Measurements from ENCODE around the gene PKMYT1.

PKMYT1 gene

DNA sequence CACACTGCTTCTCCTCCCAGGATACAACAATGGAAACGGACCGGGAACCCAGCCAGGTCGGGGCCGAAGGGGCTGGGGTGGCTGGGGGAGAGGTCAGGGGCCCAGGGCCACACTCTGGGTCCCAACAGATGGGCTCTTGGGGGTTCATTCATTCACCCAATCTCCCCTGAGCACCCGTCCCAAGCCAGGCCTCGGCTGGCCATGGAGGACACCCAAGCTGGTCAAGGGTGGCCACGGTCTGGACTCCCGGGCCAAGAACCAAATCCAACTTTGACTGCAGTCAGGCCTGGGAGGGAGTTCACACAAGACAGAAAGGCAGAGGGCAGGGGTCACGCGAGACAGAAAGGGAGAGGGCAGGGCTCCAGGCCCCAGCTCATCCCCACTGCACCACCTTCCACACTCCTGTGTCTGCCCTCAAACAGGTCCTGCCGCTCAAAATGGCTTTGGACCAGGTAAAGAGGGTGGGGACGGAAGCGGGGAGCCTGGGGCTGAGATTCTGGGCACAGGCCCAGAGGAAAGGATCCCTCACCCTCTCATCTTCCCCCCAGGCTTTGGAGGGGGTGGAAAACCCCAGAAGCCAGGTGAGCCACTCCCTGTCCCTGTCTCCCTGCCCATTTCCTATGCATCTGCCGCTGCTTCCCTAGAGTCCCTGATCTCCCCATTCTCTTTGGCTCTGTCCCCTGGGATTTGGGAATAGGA lies 12.3 kb upstream of the PKMYT1 start:
- no peak for DNase-seq

DNA sequence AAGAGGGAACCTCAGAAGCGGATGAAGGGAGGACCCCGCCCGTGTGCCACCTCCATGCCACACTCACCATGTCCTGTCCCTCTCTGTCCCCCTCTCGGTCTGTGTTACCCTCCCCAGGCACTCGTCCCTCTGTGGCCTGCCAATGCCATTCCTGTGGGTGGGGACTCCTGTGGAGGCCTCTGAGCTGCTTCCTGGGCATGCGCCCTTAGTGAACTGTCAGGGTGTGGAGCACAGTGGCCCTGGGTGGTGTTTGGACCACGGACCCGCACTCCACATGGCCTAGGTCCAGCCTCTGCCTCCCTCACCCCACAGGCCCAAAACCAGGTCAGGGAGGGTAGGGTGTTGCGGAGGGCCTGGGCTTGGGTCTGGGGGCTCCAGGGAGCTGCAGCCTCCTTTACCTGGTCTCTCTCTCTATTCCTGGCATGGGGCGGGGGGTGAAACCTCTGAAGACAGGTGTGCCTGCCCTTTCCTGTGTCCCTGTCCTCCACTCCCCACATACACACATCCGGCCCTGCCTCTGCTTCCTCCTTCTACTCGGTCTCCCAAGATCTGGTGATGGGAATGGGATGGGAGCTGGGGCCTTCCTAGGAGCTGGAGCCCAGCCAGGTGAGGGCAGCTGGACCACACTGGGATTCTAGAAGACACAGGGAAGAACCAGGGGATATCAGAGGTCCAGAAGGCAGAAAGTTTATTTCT lies 11.5 kb upstream of the PKMYT1 start:
- no peak for DNase-seq

DNA sequence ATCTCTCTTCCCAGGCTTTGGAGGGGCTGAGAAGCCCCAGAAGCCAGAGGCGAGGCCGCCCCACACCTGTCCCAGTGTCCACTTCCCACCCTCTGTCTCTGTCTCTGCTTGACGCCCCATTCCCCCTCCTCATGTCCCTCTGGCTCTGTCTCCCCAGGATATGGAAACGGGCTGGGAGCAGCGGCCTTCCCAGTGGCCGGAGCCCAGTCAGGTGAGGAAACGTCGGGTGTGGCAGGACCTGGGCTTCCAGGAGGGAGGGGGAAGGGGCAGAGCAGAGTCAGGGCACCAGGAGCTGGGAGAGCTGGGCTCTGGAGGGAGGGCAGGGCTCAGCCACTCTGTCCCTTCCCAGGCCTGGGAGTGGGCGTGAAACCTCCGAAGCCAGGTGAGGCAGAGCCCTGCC lies 10.6 kb upstream of the PKMYT1 start:
- DNase-seq = no peak

DNA sequence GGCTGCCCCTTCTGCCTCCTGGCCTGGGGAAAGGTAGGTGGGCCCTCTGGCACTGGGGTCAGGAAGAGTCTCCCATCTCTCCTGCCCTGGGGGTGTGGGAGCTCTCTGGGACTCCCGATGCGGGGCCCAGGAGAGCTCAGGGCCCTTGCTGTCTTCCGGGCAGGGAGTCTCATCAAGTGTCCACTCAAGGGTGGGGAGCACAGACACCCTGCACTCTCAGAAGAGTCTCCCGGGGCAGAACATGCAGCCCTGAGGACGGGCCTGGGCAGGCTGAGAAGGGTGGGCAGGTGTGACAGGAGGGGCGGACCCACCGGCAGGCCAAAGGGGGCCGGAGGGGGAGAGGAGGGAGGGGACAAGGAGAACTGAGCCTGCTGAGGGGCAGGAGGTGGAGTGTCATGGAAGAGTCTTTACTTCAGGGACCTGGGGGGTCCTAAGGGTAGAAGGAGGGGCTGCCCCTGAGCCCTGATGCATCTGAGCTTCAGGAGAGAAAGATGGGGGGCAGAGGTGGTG lies 8.4 kb upstream of the PKMYT1 start:
- DNase-seq = no peak

DNA sequence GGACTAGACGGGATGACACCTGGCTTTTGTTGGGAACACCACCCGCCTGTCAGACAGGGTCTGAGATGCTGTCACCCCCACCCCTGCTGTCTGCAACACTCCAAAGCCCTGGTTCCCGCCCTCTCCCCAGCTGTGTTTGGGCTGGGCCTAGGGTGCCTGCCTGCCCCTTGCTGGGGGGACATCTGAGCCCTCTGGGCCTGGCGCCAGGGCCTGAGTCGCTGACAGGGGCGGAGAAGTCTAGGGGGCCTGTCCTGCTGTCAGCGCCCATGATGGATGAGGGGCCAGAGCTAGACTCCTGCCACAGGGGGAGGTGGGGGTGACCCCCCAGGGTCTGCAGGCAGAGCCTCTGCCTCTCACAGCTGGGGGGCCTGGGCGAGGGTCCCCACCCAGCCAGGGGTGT lies 7.6 kb upstream of the PKMYT1 start:
- no peak for DNase-seq

DNA sequence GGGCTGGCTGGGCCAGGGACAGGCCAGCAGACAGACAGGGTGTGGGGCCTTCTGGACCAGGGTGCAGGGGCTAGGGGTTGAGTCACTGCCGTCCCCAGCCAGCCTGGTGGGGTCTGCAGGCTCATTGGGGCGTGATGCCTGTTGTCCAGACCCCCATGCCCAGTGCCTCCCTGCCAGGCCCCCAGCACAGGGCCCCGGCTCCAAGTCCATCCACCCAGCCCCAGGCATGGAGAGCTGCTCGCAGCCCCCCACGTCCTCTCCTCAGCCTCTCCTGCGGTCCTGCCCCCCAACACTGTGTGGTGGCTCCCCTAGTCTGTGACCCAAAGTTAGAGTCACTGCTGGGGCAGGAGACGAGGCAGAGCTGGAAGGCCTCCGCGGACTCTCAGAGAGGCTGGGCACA lies 7.0 kb upstream of the PKMYT1 start:
- no peak for DNase-seq

DNA sequence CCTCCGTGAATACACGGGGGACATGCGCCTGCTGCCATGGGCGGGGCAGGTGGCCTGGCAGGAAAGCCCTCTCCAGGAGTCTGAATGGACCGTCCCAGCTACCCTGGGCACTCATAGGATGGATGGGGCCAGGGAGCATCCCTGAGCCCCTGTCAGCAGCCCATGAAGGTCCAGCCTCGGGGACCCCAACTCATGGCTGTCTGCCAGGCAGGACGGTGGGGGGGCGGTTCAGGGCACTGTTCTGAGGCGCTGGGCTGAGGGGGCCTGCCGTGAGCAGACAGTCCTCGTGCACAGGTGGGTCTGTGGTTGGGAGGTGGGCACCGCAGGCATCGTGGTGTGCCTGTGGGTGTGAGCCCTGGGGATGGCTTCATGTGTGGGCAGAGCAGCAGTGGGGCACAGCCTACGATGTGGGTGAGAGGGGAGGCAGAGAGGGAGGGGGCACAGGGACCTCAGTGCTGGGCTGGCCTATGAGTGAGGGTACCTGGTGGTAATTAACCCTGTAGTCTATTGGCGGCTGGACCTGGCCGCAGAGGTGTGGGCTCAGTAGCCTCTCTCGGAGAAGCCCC lies 6.5 kb upstream of the PKMYT1 start:
- no peak for DNase-seq

DNA sequence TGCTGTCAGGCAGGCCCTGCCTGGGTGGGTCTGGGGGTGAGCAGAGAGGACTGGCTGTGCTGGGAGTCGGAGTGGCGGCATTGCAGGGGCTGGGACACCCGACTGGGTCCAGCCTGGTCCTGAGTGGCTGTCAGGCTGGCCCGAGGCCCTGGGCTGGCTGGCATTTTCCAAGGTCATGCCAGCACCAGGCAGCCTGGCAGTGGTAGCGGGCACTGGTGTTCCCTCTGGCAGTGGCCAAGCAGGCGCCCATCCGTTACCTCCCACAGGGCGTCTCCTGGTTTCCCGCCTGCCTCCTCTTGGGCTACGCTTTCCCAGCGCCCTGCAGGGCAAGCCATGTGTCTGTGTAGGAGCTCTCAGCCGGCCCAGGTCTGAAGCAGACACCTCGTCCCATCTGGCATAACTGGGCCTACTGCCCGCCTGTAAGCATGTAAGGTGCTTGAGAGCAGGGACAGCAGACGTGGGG lies 5.7 kb upstream of the PKMYT1 start:
- DNase-seq = no peak

DNA sequence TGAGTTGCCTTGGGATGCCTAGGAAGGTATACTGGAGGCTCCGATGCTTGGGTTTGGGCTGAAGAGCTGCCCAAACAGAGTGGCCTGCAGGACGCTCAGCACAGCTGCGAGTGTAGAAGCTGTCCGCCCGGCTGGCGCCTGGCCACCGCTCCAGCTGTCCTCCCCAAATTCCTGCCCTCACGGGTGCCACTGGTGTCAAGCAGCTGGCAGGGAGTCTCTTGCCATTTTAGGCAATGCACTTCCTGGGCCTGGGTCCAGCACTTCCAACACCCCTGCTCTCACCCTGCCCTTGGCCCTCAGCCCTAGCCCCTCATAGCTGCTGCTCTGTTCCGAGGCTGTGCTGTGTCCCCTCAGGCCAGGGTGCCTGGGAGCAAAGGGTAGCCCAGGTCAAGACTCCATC lies 5.2 kb upstream of the PKMYT1 start:
- no peak for DNase-seq

DNA sequence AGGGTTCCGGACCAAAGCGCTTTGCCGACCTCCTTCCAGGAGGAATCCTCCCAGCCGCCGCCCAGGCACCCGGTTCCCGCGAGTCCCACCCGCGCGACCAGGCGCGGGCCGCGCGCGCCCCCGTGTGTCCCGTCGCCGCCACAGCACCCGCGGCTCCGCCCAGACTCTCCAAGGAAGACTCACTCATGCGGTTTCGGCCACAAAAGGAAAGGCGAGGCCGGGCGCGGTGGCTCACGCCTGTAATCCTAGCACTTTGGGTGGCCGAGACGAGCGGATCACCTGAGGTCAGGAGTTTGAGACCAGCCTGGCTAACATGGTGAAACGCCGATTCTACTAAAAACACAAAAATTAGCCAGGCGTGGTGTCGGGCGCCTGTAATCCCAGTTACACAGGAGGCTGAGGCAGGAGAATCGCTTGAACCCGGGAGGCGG lies 3.5 kb upstream of the PKMYT1 start:
- peak; percentile 91 for DNase-seq

DNA sequence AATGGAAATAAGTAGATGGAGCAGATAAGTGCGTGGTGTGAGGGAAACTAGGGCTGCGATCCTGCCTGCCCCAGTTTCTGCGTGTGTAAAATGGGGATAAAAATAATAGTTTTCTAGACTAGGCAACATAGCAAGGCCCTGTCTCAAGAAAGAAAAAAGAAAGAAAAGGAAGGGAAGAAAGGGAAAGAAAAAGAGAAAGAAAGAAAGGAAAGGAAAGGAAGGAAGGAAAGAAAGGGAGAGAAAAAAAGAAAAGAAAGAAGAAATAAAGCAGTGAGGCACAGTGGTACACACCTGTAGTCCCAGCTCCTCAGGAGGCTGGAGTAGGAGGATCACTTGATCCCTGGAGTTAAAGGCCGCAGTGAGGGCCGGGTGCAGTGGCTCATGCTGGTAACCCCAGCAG lies 2.2 kb upstream of the PKMYT1 start:
- no peak for DNase-seq

DNA sequence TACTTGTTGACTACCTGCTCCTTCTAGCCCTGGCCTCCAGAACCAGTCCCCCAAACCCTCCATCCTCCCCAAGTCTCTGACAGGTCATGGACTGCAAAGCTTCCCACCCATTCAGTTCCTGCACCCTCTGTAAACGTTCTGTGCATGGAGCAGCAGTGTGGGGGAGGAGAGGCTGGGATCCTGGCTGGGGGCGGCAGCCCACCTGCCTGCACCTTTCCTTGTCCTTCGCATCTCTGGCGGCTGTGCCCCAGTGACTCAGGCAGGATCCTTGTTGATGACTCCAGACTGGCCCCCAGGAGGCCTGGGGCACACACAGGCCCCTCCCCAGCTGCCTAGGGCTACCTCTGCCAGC lies 1.6 kb upstream of the PKMYT1 start:
- no peak for DNase-seq

DNA sequence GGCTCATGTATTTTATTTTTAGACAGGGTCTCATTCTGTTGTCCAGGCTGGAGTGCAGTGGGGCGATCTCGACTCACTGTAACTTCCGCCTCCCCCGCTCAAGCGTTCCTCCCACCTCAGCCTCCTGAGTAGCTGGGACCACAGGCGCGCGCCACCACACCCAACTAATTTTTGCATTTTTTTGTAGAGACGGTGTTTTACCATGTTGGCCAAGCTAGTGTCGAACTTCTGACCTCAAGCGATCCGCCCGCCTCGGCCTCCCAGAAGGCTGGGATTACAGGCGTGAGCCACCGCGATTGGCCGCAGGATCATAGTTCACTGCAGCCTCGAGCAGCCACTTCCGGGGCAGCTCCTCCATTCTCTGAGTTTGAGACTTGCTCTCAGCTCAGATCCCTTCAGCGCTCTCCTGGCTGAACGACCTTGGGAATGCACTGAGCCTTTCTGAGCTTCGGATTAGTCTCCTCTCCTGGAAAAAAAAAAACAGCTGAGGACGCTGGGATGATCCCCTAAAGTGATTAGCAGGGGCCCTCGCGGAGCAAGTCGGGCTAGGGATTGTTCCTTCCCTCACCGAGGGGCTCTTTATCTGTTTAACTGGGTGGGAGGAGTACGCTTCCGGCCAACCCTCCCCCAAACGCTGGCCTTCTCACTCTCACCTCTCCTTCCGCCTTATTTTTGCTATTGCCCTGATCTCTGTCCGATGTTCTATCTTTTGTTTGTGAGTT lies 1.1 kb upstream of the PKMYT1 start:
- no peak for DNase-seq

DNA sequence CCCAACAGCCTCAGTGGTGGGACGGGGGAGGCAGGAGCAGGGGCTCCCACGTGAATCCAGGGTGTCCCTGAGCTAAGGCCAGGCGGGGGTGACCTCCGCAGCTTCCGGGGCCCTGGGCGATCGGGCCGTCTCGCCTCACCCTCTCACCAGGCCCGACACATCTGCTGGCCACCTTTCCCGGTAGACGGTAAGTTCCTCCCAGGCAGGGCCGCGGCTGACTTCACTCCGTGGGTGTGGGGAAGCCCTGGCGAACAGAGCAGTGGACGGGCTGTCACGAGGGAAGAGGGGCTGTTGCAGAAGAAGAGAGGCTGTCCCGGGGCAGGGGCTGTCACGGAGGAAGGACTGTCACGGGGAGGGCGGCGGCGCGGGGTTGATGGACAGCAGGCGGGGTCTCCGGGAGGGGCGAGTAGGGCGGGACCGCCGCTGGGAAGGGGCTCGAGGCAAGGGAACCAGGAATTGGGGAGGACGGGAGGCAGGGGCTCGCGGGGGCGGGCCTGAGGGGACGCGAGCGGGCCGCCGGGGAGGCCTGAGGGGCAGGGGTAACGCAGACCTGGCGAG lies 498 bp downstream of the PKMYT1 start:
- DNase-seq = peak; percentile 49

DNA sequence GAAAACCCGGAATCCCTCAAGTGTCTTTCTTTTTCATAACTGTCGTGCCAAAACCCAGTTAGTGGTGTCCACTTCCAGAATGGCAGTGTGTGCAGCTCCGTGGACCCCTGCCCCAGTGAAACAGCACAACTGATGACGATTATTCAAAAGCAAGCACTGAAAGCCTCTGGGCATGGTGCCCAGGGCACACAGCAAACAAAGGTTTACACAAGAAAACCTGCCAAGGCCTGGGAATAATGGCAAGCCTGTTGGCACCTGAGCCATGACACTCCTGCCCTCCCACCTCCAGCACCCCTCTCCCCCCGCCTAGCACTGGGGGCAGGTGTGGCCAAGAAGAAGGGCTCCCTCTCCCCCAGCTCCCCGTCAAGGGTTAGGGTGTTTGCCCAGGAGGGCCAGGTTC lies 2.8 kb downstream of the PKMYT1 start:
- no peak for DNase-seq

DNA sequence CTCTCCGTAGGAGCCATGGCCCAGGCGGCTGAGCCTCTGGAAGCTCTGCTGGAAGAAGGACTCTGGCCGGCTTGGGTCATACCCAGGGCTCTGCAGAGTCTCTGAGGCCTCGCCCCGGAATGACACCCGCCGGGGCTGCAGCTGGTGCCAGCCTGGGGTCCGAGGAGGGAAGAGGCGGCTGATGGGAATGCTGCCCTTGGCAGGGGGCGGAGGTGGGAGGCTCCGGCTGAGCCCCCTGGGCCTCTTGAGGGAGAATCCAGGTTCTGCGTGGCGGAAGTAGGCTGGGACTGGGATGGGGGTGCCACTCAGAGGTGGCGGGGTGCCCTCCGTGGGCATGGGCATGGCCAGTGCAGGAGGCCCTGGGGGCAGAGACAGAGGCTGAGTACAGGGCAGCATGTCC lies 3.6 kb downstream of the PKMYT1 start:
- no peak for DNase-seq

DNA sequence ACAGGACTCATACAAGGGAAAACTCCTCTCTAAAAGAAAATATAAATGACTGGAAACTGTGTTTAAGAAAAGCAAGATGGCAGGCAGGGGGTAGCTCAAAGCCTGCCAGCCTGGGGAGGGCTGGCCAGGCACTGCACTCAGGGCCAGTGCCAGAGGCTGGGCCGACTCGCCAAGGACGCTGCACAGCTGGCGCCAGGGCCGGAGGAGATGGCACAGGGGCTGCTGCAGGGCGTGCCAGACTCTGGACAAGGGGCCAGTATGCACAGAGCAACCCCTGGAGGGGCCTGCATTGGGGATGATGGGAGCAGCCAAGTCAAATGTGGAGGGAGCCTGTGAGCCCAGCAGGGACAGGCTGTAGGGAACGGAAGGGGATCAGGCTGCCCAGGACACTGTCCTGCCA lies 4.0 kb downstream of the PKMYT1 start:
- no peak for DNase-seq

DNA sequence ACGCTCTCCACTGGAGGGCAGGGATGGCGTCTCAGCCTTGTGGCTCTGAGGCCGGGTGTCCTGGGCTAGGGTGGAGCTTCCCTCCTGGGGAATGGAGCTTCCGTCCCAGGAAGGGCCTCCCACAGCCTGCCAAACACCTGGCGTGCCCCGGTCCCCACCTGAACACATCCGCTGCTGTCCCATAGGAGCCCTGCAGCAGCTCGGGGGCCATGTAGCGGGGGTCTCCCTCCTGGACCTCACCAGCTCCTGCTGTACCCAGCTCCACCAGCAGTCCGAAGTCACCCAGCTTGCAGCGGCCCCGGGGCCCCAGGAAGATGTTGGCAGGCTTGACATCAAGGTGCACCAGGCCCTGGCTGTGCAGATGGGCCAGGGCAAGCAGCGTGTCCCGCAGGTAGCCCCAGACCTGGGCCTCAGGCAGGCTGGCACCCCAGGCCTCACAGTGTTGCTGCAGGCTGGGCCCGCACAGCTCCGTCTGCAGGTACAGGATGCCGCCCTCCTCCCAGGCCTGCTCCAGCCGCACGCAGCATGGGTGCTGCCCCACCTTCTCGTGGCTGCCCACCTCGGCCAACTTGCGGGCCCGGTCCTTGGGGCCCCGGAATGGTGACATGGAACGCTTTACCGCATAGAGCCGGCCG lies 5.0 kb downstream of the PKMYT1 start:
- DNase-seq = no peak

DNA sequence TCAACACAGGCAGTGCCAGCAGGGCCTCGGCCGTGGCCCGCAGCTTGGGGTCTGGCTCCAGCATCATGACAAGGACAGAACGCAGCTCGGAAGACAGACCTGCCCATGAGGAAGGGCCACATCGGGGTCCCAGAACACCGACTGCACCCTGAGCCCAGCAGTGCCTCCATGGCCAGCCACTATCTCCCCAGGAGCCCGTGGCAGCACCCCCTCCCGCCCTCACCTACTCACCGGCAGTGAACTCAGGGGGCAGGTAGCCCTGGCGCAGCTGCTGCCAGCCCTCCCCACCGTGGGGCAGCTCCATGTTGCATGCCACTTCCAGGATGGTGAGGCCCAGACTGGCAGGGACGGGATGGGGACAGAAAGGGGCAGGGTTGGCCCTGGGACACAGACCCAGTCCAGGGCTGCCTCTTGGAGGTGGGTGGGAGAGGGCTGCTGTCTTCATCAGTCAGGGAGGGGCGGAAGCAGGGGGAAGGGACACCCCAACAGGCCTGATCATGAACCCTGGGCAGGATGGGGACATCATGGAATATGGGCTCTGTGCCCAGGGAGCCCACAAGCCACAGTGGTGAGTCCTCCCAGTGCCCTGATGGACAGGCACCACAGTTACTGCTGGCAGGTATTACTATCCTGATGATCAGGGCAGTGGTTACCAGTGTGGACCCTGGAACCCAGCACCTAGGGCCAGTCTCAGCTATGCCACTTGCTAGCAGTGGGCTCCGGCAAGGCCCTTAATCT lies 5.8 kb downstream of the PKMYT1 start:
- no peak for DNase-seq

DNA sequence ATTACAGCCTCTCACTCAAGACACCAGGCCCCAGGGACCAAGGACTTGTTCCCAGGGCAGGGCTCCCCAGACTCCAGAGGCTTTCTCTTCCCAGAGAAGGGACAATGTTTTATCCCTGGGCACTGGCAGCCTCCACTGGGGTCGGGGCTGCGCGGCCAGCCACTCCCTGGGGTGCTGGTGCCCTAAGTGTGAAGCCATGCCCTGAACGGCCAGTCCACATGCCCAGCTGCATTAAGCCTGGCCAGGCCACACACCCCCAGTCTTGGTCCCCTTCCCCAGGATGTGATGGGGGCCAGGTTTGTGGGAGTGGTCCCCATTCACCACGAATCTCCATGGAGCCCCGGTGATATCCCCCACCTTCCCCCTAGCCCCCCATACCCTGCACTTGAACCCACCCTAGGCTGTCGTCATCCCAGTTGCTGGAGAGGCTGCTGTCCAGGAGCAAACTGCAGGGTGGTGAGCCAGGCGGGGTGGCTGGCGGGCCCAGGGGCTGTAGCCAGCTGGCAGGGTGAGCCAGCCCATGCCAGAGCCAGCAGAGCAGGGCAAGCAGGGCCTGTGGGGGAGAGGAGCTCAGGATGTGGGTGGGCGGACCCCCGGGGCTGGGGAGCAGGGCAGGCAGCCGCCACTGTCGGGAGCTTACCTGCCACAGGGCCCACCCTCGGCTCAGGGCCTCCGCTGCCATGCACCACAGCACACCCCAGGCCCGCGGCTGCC lies 6.5 kb downstream of the PKMYT1 start:
- DNase-seq = no peak

DNA sequence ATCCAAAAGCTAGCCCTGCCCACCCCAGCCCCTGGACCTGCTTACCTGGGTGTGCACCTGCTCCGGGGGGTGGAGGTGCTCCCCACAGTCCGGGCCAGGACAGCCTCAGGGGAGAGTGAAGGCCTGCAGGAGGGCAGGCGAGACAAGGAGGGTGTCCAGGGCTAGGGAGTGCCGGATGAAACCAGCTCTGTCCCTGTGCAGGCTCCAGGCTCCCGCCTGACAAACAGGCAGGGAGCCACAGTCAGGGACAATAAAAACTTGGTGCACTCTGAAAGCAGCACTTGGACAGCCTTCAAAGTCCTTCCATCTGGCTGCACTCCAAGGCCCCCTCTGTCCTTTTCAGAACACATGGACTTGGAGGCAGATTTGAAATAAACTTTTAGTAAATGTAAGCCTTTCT lies 7.2 kb downstream of the PKMYT1 start:
- no peak for DNase-seq
